Measurements from ENCODE around the gene MTRF1. TPM values are rescaled to one million over a fixed set of nuclear protein-coding genes. Genes with fewer than 3 reads are reported as not detected.

The MTRF1 gene
- total RNA-seq, 4 donors from 2014 or later, result 7.0 to 12.9 (median 7.6) TPM

DNA sequence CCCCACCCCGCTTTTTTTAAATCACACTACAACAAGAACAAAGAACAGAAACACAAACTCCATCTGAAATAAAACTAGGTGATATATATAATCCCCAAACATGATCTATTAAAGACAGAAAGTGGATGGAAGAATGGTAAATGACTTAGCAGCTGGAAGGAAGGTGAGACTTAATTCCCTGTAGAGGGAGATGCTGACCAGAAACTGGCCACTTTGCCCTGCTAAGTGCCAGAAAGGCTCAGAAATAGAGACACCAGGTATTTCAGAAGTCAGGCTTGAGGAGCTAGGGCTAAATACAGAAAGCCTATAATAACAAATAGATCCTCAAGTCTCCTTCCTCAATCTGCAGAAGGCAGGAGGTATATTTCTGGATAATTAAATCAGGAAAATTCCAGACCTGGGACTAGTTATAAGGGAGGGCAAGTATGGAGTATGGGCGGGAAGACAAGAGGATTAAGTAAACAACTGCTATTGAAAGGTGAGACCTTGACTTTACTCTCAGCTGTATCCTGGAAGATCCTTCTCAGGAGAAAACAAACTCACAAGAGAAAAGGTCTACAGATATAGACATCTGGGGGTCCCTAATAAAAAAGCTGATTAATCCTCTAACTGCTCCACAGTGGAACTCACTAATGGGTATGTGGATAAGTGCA is 32.2 kb downstream of the MTRF1 start:
- Histone ChIP-seq H3K36me3 (peaks cover 20% of the 10 kb centered on the region), H3K4me1 (no peaks in the 10 kb centered on the region)
- 89% methylated on average over 2 of the region's 2 CpGs for WGBS

DNA sequence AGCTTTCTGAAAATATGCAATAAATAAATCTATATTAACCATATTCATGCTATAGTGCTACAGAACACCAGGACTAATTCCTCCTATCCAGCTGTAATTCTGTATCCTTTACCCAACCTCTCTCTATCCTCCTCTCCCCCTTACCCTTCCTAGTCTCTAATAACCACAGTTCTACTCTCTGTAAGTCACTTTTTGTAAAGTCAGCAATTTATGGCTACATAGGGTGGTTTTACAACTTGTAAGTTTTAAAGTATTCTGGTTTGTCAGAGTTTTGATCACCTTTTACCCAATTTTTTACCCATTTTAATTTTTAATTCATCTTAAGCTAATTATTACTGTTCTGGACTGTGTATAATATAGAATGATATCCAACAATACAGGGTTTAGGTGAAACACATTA is 34.0 kb downstream of the MTRF1 start:
- no peaks in the 10 kb centered on the region for H3K27me3 ChIP-seq
- no peak overlapping the region for H3K4me3 ChIP-seq
- no peak for TF ChIP-seq POLR2AphosphoS5 (IDR thresholded peaks at IDR 0.05)
- TF ChIP-seq EP300 (IDR thresholded peaks at IDR 0.05), result no peak
- no peak for TF ChIP-seq POLR2A (IDR thresholded peaks at IDR 0.05)
- TF ChIP-seq, protein P1, sequence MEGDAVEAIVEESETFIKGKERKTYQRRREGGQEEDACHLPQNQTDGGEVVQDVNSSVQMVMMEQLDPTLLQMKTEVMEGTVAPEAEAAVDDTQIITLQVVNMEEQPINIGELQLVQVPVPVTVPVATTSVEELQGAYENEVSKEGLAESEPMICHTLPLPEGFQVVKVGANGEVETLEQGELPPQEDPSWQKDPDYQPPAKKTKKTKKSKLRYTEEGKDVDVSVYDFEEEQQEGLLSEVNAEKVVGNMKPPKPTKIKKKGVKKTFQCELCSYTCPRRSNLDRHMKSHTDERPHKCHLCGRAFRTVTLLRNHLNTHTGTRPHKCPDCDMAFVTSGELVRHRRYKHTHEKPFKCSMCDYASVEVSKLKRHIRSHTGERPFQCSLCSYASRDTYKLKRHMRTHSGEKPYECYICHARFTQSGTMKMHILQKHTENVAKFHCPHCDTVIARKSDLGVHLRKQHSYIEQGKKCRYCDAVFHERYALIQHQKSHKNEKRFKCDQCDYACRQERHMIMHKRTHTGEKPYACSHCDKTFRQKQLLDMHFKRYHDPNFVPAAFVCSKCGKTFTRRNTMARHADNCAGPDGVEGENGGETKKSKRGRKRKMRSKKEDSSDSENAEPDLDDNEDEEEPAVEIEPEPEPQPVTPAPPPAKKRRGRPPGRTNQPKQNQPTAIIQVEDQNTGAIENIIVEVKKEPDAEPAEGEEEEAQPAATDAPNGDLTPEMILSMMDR (IDR thresholded peaks at IDR 0.05), result no peak
- H3K27ac ChIP-seq, result no peak overlapping the region
- H3K9me3 ChIP-seq, result no peaks in the 10 kb centered on the region
- DNase-seq (ENCODE audit: low spot score in 2 of 2), result no peak
- H3K36me3 ChIP-seq, result peaks cover 20% of the 10 kb centered on the region
- H3K4me1 ChIP-seq, result no peaks in the 10 kb centered on the region

More for the DNA sequence above, 32.2 kb downstream of the MTRF1 start:
- Histone ChIP-seq H3K4me3 (no peak overlapping the region), H3K27ac (no peak overlapping the region), H3K9me3 (no peaks in the 10 kb centered on the region), H3K27me3 (no peaks in the 10 kb centered on the region)
- TF ChIP-seq POLR2AphosphoS5 (IDR thresholded peaks at IDR 0.05) (no peak), EP300 (IDR thresholded peaks at IDR 0.05) (no peak), POLR2A (IDR thresholded peaks at IDR 0.05) (no peak)
- TF ChIP-seq, protein P1 (IDR thresholded peaks at IDR 0.05), result no peak
- no peak for DNase-seq (ENCODE audit: low spot score in 2 of 2)

DNA sequence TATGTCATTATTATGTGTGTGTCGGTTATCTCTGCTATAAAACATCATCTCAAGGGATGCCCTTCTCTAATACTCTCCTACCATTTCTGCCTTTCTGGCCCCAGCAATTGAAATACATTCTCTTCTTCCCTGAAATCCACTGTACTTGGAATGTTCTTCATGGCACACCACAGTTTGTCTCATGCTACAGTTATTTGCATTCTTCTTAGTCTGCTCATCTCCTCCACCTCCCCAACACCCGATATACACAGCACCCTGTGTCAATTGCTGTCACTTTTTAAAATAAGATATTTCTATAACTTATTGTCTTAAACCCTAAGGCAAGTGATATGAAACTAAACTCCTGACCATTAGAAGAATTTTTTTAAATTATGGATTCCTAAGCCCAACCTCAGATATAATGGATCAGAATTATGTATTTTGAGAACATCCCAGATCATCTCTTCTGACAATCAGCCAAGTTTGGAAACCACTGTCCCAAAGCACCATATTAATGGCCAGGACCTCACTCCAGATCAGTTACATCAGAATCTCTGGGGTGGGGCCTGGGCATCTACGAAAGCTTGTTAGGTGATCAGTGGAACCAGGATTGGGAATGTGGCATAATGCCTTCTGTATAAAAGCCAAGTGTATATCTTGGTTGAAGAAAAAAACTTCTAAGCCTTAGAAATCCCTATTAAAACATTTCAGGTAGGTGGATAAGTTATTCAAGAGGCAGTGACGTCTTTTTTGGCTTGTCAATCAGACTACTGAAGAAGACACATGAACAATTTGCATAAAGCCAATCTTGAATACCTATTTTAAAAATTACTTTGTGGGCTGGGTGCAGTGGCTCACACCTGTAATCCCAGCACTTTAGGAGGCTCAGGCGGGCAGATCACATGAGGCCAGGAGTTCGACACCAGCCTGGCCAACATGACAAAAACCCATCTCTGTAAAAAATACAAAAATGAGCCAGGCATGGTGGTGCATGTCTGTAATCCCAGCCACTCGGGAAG is 39.0 kb downstream of the MTRF1 start:
- H3K36me3 ChIP-seq, result peaks cover 4% of the 10 kb centered on the region
- no peaks in the 10 kb centered on the region for H3K9me3 ChIP-seq
- no peak overlapping the region for H3K4me3 ChIP-seq
- H3K27ac ChIP-seq, result no peak overlapping the region
- DNase-seq (ENCODE audit: low spot score in 2 of 2), result no peak
- 77% methylated on average over 7 of the region's 7 CpGs for WGBS
- no peaks in the 10 kb centered on the region for H3K4me1 ChIP-seq
- H3K27me3 ChIP-seq, result no peaks in the 10 kb centered on the region
- no peak for TF ChIP-seq POLR2AphosphoS5 (IDR thresholded peaks at IDR 0.05)
- TF ChIP-seq EP300 (IDR thresholded peaks at IDR 0.05), result no peak
- TF ChIP-seq, protein P1 (IDR thresholded peaks at IDR 0.05), result no peak
- TF ChIP-seq POLR2A (IDR thresholded peaks at IDR 0.05), result no peak

DNA sequence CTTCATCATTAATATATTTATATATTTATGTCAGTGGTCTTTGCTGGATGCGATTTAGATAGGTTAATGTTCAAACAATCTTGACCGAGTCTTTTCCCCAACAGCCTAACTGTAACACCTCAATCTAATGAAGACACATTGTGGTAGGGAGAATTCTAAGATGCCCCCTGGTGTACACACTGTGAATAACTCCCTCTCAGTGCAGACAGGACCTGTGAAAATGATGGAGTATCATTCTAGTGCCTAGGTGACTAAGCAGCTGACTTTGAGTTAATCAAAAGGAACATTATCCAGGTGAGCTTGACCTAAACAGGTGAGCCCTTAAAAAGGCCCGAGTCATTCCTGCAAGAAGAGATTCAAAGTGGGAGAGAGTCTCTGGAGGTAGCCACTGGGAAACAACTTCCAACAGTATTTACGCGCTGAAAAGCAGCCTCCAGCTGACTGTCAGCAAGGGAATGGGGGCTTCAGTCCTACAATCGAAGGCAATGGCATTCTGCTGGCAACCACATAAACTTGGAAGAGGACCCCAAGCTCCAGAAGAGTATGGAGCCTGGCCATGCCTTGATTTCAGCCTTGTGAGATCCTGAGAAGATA is 41.0 kb downstream of the MTRF1 start:
- Histone ChIP-seq H3K4me1 (no peaks in the 10 kb centered on the region), H3K9me3 (no peaks in the 10 kb centered on the region), H3K36me3 (peaks cover 4% of the 10 kb centered on the region), H3K27ac (no peak overlapping the region), H3K27me3 (no peaks in the 10 kb centered on the region), H3K4me3 (no peak overlapping the region)
- WGBS, result 49% methylated on average over 6 of the region's 6 CpGs
- no peak for DNase-seq (ENCODE audit: low spot score in 2 of 2)
- TF ChIP-seq, protein P1 (IDR thresholded peaks at IDR 0.05), result peak; percentile 72 to 74
- TF ChIP-seq EP300 (IDR thresholded peaks at IDR 0.05), result no peak

DNA sequence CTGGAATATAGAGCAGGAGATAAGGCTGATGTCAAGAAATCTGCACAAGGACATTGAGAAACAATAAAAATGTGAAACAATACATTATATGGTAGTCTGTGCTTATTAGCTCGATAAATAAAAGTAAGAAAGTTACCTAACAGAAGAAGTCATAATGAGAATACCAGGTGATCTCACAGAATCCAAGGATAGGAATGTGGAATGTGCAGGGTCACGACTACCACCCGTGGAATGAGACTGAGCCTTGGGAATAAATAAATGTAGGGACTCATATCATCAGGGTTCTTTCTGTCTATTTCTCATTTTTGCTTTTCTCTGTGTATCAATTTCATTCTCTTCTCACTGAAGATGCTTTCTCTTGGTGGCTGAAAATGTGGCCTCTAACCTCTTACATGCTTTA is 43.0 kb downstream of the MTRF1 start:
- Histone ChIP-seq H3K4me1 (no peaks in the 10 kb centered on the region), H3K4me3 (no peak overlapping the region), H3K36me3 (no peaks in the 10 kb centered on the region), H3K27ac (no peak overlapping the region), H3K9me3 (no peaks in the 10 kb centered on the region), H3K27me3 (no peaks in the 10 kb centered on the region)
- no peak for TF ChIP-seq EP300 (IDR thresholded peaks at IDR 0.05)
- TF ChIP-seq POLR2A (IDR thresholded peaks at IDR 0.05), result no peak
- TF ChIP-seq, protein P1 (IDR thresholded peaks at IDR 0.05), result no peak
- no peak for TF ChIP-seq POLR2AphosphoS5 (IDR thresholded peaks at IDR 0.05)
- DNase-seq (ENCODE audit: low spot score in 2 of 2), result no peak
- 81% methylated on average over 3 of the region's 3 CpGs for WGBS

All from suprapubic skin (tissue), 4 donors.